GM12878 (cell line): ENCODE data around the gene NUMA1. TPM values are rescaled to one million over a fixed set of nuclear protein-coding genes. Genes with fewer than 3 reads are reported as not detected.

Experiments
- ATAC-seq: fragments of 200-7000 bp; cut with Tn5 transposase; 3 replicates; pipeline ENCODE4 v1.9.1; 2020; ENCODE audit warnings: mild to moderate bottlenecking, moderate library complexity
- BruUV-seq: library from RNA; stranded (reverse); fragments of 400-500 nt; replicated peaks from 2 replicates; lab custom pipeline; 2021; lab: Mats Ljungman, UMichigan
- CTCF ChIA-PET: fragments of 300-600 bp; sonication (Branson Sonifier 250); formaldehyde crosslinking; extraction: SDS; loops from one replicate; lab custom pipeline; 2021; ENCODE audit warnings: inconsistent platforms; lab: Yijun Ruan, JAX
- POLR2A ChIA-PET: fragments of 350-600 bp; formaldehyde crosslinking; extraction: SDS; loops from one replicate; lab custom pipeline; 2021; ENCODE audit warnings: inconsistent platforms; lab: Charles Lee
- RAD21 ChIA-PET: fragments of 300-600 bp; sonication (Branson Sonifier 250); formaldehyde crosslinking; loops from one replicate; lab custom pipeline; 2023; ENCODE audit warnings: antibody characterized with exemption; ENCODE audit not compliant: unreplicated experiment; lab: Charles Lee
- SMC1A ChIA-PET: fragments of 300-600 bp; sonication (Branson Sonifier 250); formaldehyde crosslinking; loops from one replicate; lab custom pipeline; 2023; ENCODE audit not compliant: unreplicated experiment, uncharacterized antibody; lab: Charles Lee
- DNase-seq: peaks from one replicate; pipeline ENCODE4 v3.0.0-alpha.2; 2011; ENCODE audit warnings: low read depth, low spot score
- FAIRE-seq: peaks from 3 replicates; lab custom pipeline; 2011; peaks lifted over from hg19 to GRCh38; lab: Jason Lieb, UNC
- H2AFZ ChIP-seq: 2 replicates; pipeline ENCODE4 v1.6.0; 2011; ENCODE audit warnings: low read depth, low read length, control low read depth; ENCODE audit not compliant: control insufficient read depth
- H3K27ac ChIP-seq: 2 replicates; pipeline ENCODE4 v1.5.1; 2011; ENCODE audit warnings: control low read depth; ENCODE audit not compliant: control insufficient read depth, insufficient read depth
- H3K27me3 ChIP-seq, 2 experiments: replicated peaks in 1 of 2; 2 replicates each; pipeline versions ENCODE4 v1.6.0 to v1.6.1; 2011; ENCODE audit warnings: low read length in 1 of 2; ENCODE audit not compliant: control insufficient read depth in 2 of 2, insufficient read depth in 2 of 2
- H3K36me3 ChIP-seq, 2 experiments: 2 replicates each; pipeline ENCODE4 v1.5.1; 2011; ENCODE audit warnings: low read length in 1 of 2; ENCODE audit not compliant: control insufficient read depth in 2 of 2, insufficient read depth in 2 of 2
- H3K4me1 ChIP-seq: 2 replicates; pipeline ENCODE4 v1.6.1; 2011; ENCODE audit warnings: mild to moderate bottlenecking, low read length, moderate library complexity, mixed read lengths; ENCODE audit not compliant: control insufficient read depth, insufficient read depth
- H3K4me2 ChIP-seq: 2 replicates; pipeline ENCODE4 v1.6.0; 2011; ENCODE audit warnings: control low read depth; ENCODE audit not compliant: control insufficient read depth, insufficient read depth
- H3K4me3 ChIP-seq: fragments of 200-600 bp; sonication (generic); 2 replicates; pipeline ENCODE4 v1.5.1; 2016
- H3K79me2 ChIP-seq: 2 replicates; pipeline ENCODE4 v1.6.0; 2011; ENCODE audit warnings: low read length; ENCODE audit not compliant: control insufficient read depth, insufficient read depth
- H3K9ac ChIP-seq: 2 replicates; pipeline ENCODE4 v1.8.0; 2011; ENCODE audit warnings: low read length, control low read depth, mixed read lengths; ENCODE audit not compliant: control insufficient read depth, insufficient read depth
- H3K9me3 ChIP-seq: replicated peaks from 3 replicates; pipeline ENCODE4 v1.5.1; 2011; ENCODE audit warnings: mild to moderate bottlenecking, low read length; ENCODE audit not compliant: control insufficient read depth, insufficient read depth
- H4K20me1 ChIP-seq: 2 replicates; pipeline ENCODE4 v1.6.0; 2011; ENCODE audit not compliant: control insufficient read depth, insufficient read depth
- CREB1 ChIP-seq: IDR thresholded peaks from 2 replicates; pipeline ENCODE4 v1.6.1; 2012; ENCODE audit warnings: low read depth, mild to moderate bottlenecking, inconsistent platforms
- SPI1 ChIP-seq: IDR thresholded peaks from 2 replicates; pipeline ENCODE4 v1.6.1; 2011; ENCODE audit warnings: low read depth, mild to moderate bottlenecking, low read length, moderate library complexity, borderline replicate concordance; ENCODE audit not compliant: insufficient read depth
- TBL1XR1 ChIP-seq: IDR thresholded peaks from 2 replicates; pipeline ENCODE4 v1.6.1; 2012; ENCODE audit warnings: low read depth, low read length, improper control_type of control experiment
- WGBS: methylation state at CpG from one replicate; pipeline ENCODE4 v1.1.6; 2016; ENCODE audit warnings: low lambda C conversion rate; ENCODE audit not compliant: insufficient replicate concordance, insufficient coverage; ENCODE audit errors: missing lambda C conversion rate; 5-methylcytosine and 5-hydroxymethylcytosine counted together
- in situ Hi-C: fragments of 300-500 bp; cut with MboI; formaldehyde crosslinking; loops from 9 replicates; pipeline ENCODE4 v1.14.3; 2018; ENCODE audit warnings: mixed read lengths
- intact Hi-C: fragments of 100-400 bp; cut with micrococcal nuclease; formaldehyde crosslinking; loops from one replicate; pipeline ENCODE4 v1.14.2; 2022; ENCODE audit not compliant: unreplicated experiment
- polyA plus RNA-seq, 11 experiments: library from polyadenylated mRNA; depleted of rRNA in 4 of 11; unstranded in 6 of 11; stranded (reverse) in 5 of 11; fragments of >200 nt; fragmentation: Nextera tagmentation in 4 of 11; fragmentation: Illumina TruSeq in 1 of 11; extraction: Ambion mirVana in 4 of 11; extraction: Trizol in 1 of 11; gene quantifications; 1 replicate in 1 of 11; 2 replicates in 10 of 11; pipeline versions ENCODE4 v1.2.1 to v1.2.3, GENCODE V29; 2011 to 2016; ENCODE audit warnings: inconsistent platforms in 2 of 11, missing spikeins in 2 of 11, low read depth in 1 of 11
- total RNA-seq, 4 experiments: library from RNA; depleted of rRNA in 3 of 4; stranded (reverse); fragments of >200 nt in 3 of 4; fragmentation: Illumina TruSeq in 1 of 4; extraction: Trizol in 1 of 4; gene quantifications; 2 replicates each; pipeline versions ENCODE4 v1.2.1 to v1.2.3, GENCODE V29; 2013 to 2021
- TF ChIP-seq, protein P1 (sequence below): IDR thresholded peaks from 2 replicates; pipeline ENCODE4 v1.6.1; 2011; ENCODE audit warnings: borderline replicate concordance, low read depth, mild to moderate bottlenecking, moderate library complexity, mixed read lengths, low read length; ENCODE audit not compliant: insufficient read depth; ENCODE audit errors: extremely low read length

Gene NUMA1
- total and polyA plus RNA-seq, 10 of the 15 experiments (the other 5 are each of a cell fraction or from before 2014, with no cell fraction given), result 5.5 to 111 (median 61.0) TPM

DNA sequence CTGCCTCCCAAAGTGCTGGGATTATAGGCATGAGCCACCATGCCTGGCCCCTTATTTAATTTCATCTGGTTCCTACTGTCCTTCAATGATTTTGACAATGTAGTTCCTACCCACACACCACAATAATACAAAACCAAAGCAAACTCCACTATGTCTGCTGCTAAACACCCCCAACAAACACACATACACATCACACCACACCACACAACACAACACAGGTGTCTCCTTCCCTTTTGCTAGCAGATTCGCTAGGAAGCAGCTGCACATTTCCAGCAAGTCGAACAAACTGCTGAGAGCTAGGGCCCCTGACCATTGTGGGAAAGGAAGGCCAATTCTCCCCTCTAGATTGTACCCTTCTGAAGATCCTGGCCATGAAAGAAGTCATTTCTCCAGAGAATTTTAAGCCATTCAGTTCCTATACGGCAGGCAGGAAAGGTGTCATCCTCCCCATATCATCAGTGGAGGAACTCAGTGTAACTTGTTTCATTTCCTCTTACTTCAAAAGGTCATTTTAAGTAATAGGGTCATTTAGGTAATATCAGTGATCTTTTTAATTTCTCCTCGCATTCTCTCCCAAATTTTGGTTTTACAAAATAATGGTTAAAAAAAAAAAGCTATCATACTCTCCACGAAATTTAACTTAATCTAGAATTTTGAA, 18.5 kb downstream of the NUMA1 start:
- Histone ChIP-seq H3K4me3 (no peak overlapping the region), H3K4me1 (no peaks in the 10 kb centered on the region), H4K20me1 (no peaks in the 10 kb centered on the region), H3K9ac (no peak overlapping the region), H3K27ac (no peak overlapping the region; the same call in 1 of the 2 replicates), H3K27me3 (no peaks in the 10 kb centered on the region), H3K36me3 (peaks cover 1 to 10% of the 10 kb centered on the region in 2 experiments; a peak in 3 of 4 replicates), H3K79me2 (peaks cover 3% of the 10 kb centered on the region), H2AFZ (no peak overlapping the region), H3K9me3 (no peaks in the 10 kb centered on the region), H3K4me2 (no peak overlapping the region)
- POLR2A ChIA-PET, result interaction anchor here (0.6 to 1.8 kb wide), 6 partner anchors 8 to 20 kb away, joined by 3 to 7 read pairs (median 4); no protein-coding TSS in a partner anchor
- RAD21 ChIA-PET, result interaction anchor here (0.6 to 2.6 kb wide), 3 partner anchors 23 to 83 kb away, joined by 3 to 9 read pairs (median 4); no protein-coding TSS in a partner anchor
- peak; percentile 54; the same call in 2 of the 3 replicates for ATAC-seq
- intact Hi-C loops, result no loop called here
- FAIRE-seq, result no peak
- in situ Hi-C loops, result no loop called here
- BruUV-seq, result no TSS peak
- CTCF ChIA-PET, result interaction anchor here (0.8 to 2.1 kb wide), 4 partner anchors 13 to 36 kb away, joined by 3 to 9 read pairs (median 3); no protein-coding TSS in a partner anchor
- 72% methylated on average over 5 of the region's 5 CpGs for WGBS
- TF ChIP-seq, protein P1, sequence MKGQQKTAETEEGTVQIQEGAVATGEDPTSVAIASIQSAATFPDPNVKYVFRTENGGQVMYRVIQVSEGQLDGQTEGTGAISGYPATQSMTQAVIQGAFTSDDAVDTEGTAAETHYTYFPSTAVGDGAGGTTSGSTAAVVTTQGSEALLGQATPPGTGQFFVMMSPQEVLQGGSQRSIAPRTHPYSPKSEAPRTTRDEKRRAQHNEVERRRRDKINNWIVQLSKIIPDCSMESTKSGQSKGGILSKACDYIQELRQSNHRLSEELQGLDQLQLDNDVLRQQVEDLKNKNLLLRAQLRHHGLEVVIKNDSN, result no peak
- TF ChIP-seq CREB1, result 0 out of 2 replicates have a peak, but pooled peaks have one; percentile 18
- peak; percentile 60; the same call in 1 of the 2 replicates for TF ChIP-seq SPI1
- no peak for TF ChIP-seq TBL1XR1
- SMC1A ChIA-PET, result interaction anchor here (1.0 to 1.6 kb wide), 2 partner anchors 13 to 23 kb away, joined by 3 to 4 read pairs; no protein-coding TSS in a partner anchor
- no peak for DNase-seq
